K562 (cell line): ENCODE data around the gene MCM9. TPM values are rescaled to one million over a fixed set of nuclear protein-coding genes. Genes with fewer than 3 reads are reported as not detected.

Source experiments
- ATAC-seq: fragments of 200-7000 bp; cut with Tn5 transposase; 3 replicates; pipeline ENCODE4 v1.9.1; 2020; ENCODE audit warnings: moderate library complexity
- BruUV-seq: library from RNA; stranded (reverse); fragments of 400-500 nt; replicated peaks from 2 replicates; lab custom pipeline; 2021; lab: Mats Ljungman, UMichigan
- CTCF ChIA-PET: fragments of 300-600 bp; formaldehyde crosslinking; extraction: SDS; loops from one replicate; lab custom pipeline; 2021; ENCODE audit warnings: low intra/inter-chr PET ratio; lab: Yijun Ruan, JAX
- POLR2A ChIA-PET: fragments of 300-600, 350-650 bp; sonication (Branson Sonifier 250); formaldehyde crosslinking; extraction: SDS; loops from one replicate; lab custom pipeline; 2021; ENCODE audit warnings: antibody characterized with exemption, inconsistent platforms; lab: Yijun Ruan, JAX
- DNase-seq, 4 experiments: peaks; one replicate each; pipeline versions ENCODE4 v3.0.0 to v3.0.0-alpha.2; 2011 to 2018; ENCODE audit warnings: low spot score in 3 of 4, mixed read lengths in 3 of 4; ENCODE audit errors: extremely low read depth in 1 of 4
- FAIRE-seq: peaks from 2 replicates; lab custom pipeline; 2011; peaks lifted over from hg19 to GRCh38; lab: Jason Lieb, UNC
- H2AFZ ChIP-seq: 2 replicates; pipeline ENCODE4 v1.6.0; 2011; ENCODE audit warnings: low read depth, low read length, control low read depth, inconsistent platforms
- H3K27ac ChIP-seq: fragments of 200-600 bp; 3 replicates; pipeline ENCODE4 v1.8.0; 2011; ENCODE audit warnings: low read depth, mild to moderate bottlenecking, control low read depth, inconsistent platforms, low read length, moderate library complexity, mixed read lengths; ENCODE audit errors: extremely low read depth
- H3K27me3 ChIP-seq, 2 experiments: fragments of 300-600 bp in 1 of 2; 2 replicates in 1 of 2; 3 replicates in 1 of 2; pipeline versions ENCODE4 v1.6.0 to v1.8.0; 2011; ENCODE audit warnings: inconsistent platforms in 2 of 2, low read length in 2 of 2, mild to moderate bottlenecking in 1 of 2, mixed read lengths in 1 of 2, moderate library complexity in 1 of 2; ENCODE audit not compliant: control insufficient read depth in 2 of 2, insufficient read depth in 2 of 2
- H3K36me3 ChIP-seq: fragments of 300-600 bp; 3 replicates; pipeline ENCODE4 v1.8.0; 2011; ENCODE audit warnings: mild to moderate bottlenecking, low read length, inconsistent platforms; ENCODE audit not compliant: control insufficient read depth, insufficient read depth
- H3K4me1 ChIP-seq, 2 experiments: fragments of 200-600 bp in 1 of 2; replicated peaks in 1 of 2; 2 replicates in 1 of 2; 3 replicates in 1 of 2; pipeline versions ENCODE4 v1.5.1 to v1.8.0; 2011; ENCODE audit warnings: inconsistent platforms in 2 of 2, low read length in 2 of 2, mild to moderate bottlenecking in 1 of 2, mixed read lengths in 1 of 2, moderate library complexity in 1 of 2; ENCODE audit not compliant: control insufficient read depth in 2 of 2, insufficient read depth in 2 of 2
- H3K4me2 ChIP-seq: 2 replicates; pipeline ENCODE4 v1.6.1; 2011; ENCODE audit warnings: low read length, control low read depth, inconsistent platforms, mixed read lengths; ENCODE audit not compliant: insufficient read depth
- H3K4me3 ChIP-seq: fragments of 200-600 bp; sonication (generic), shearing (Covaris generic); 2 replicates; pipeline ENCODE4 v1.5.1; 2016; ENCODE audit warnings: control low read depth, inconsistent platforms
- H3K79me2 ChIP-seq: fragments of 200-600 bp; 3 replicates; pipeline ENCODE4 v1.8.0; 2011; ENCODE audit warnings: low read length, inconsistent platforms; ENCODE audit not compliant: control insufficient read depth, insufficient read depth
- H3K9ac ChIP-seq, 2 experiments: 2 replicates each; pipeline versions ENCODE4 v1.6.0 to v1.6.1; 2011; ENCODE audit warnings: low read depth in 2 of 2, low read length in 2 of 2, control low read depth in 1 of 2, inconsistent platforms in 1 of 2, mild to moderate bottlenecking in 1 of 2, mixed read lengths in 1 of 2; ENCODE audit not compliant: insufficient read depth in 1 of 2
- H3K9me1 ChIP-seq: one replicate; pipeline ENCODE4 v1.6.0; 2011; ENCODE audit warnings: inconsistent platforms, mild to moderate bottlenecking, low read length, moderate library complexity; ENCODE audit not compliant: control insufficient read depth, insufficient read depth
- H3K9me3 ChIP-seq: replicated peaks from 2 replicates; pipeline ENCODE4 v1.5.1; 2011; ENCODE audit warnings: low read depth, low read length, inconsistent platforms; ENCODE audit not compliant: control insufficient read depth, insufficient read depth
- H4K20me1 ChIP-seq: replicated peaks from 2 replicates; pipeline ENCODE4 v1.6.1; 2011; ENCODE audit warnings: low read length, inconsistent platforms, mixed read lengths; ENCODE audit not compliant: control insufficient read depth, insufficient read depth
- ARID1B ChIP-seq: fragments of 450-650 bp; IDR thresholded peaks from 2 replicates; pipeline ENCODE4 v1.6.1; 2016; ENCODE audit warnings: antibody characterized with exemption, mild to moderate bottlenecking, inconsistent platforms
- ELF1 ChIP-seq: fragments of 200-800 bp; sonication (Bioruptor generic); IDR thresholded peaks from 2 replicates; pipeline ENCODE4 v1.6.1; 2016; ENCODE audit warnings: missing genetic modification characterization, missing compliant biosample characterization
- EP300 ChIP-seq: IDR thresholded peaks from 2 replicates; pipeline ENCODE4 v1.6.1; 2012; ENCODE audit warnings: low read length, improper control_type of control experiment
- L3MBTL2 ChIP-seq: fragments of 450-650 bp; IDR thresholded peaks from 2 replicates; pipeline ENCODE4 v1.6.1; 2016; ENCODE audit warnings: mild to moderate bottlenecking, moderate library complexity
- MAZ ChIP-seq, 2 experiments: fragments of 450-650 bp in 1 of 2; sonication (generic) in 1 of 2; formaldehyde crosslinking; IDR thresholded peaks in 1 of 2; conservative IDR thresholded peaks in 1 of 2; 2 replicates each; pipeline versions ENCODE4 v1.4.0 to v1.5.0; 2020; ENCODE audit warnings: mild to moderate bottlenecking in 1 of 2, missing genetic modification reagents in 1 of 2
- MBD2 ChIP-seq: sonication (generic); IDR thresholded peaks from 2 replicates; pipeline ENCODE4 v1.6.1; 2016; ENCODE audit warnings: low read depth, borderline replicate concordance
- MYC ChIP-seq, 2 experiments: fragments of 250-450 bp in 1 of 2; sonication (Bioruptor Pico) in 1 of 2; IDR thresholded peaks; 2 replicates each; pipeline versions ENCODE4 v1.5.1 to v1.6.1; 2012 to 2021; ENCODE audit warnings: low read depth in 2 of 2, borderline replicate concordance in 1 of 2, improper control_type of control experiment in 1 of 2, low read length in 1 of 2, mild to moderate bottlenecking in 1 of 2, moderate library complexity in 1 of 2
- MYNN ChIP-seq, 2 experiments: sonication (generic); formaldehyde crosslinking in 1 of 2; IDR thresholded peaks; 2 replicates each; pipeline versions ENCODE4 v1.5.0 to v1.6.1; 2016 to 2020; ENCODE audit warnings: antibody characterized with exemption in 1 of 2, missing genetic modification reagents in 1 of 2
- NCOR1 ChIP-seq: fragments of 450-650 bp; IDR thresholded peaks from 2 replicates; pipeline ENCODE4 v1.6.1; 2016; ENCODE audit warnings: mild to moderate bottlenecking, moderate library complexity
- PTTG1 ChIP-seq: fragments of 450-650 bp; IDR thresholded peaks from 2 replicates; pipeline ENCODE4 v1.6.1; 2016; ENCODE audit warnings: low read depth, mild to moderate bottlenecking, missing genetic modification characterization, missing compliant biosample characterization
- RNF2 ChIP-seq: sonication (generic); IDR thresholded peaks from 2 replicates; pipeline ENCODE4 v1.6.1; 2016
- SMAD4 ChIP-seq: fragments of 250-450 bp; sonication (Bioruptor Pico); conservative IDR thresholded peaks from 2 replicates; pipeline ENCODE4 v1.8.0; 2021; ENCODE audit warnings: inconsistent platforms, mild to moderate bottlenecking, moderate library complexity
- SMARCA5 ChIP-seq: fragments of 450-650 bp; IDR thresholded peaks from 2 replicates; pipeline ENCODE4 v1.6.1; 2016
- SOX6 ChIP-seq: fragments of 450-650 bp; IDR thresholded peaks from 2 replicates; pipeline ENCODE4 v1.6.1; 2014; ENCODE audit warnings: mild to moderate bottlenecking
- TAF1 ChIP-seq: IDR thresholded peaks from 2 replicates; pipeline ENCODE4 v1.6.1; 2011; ENCODE audit warnings: mild to moderate bottlenecking, low read length, moderate library complexity; ENCODE audit not compliant: insufficient read depth, control insufficient read depth, severe bottlenecking; ENCODE audit errors: extremely low read depth
- TEAD4 ChIP-seq, 2 experiments: sonication (generic) in 1 of 2; formaldehyde crosslinking in 1 of 2; IDR thresholded peaks; 2 replicates each; pipeline versions ENCODE4 v1.6.1 to v1.8.0; 2012 to 2022; ENCODE audit warnings: borderline replicate concordance in 1 of 2, inconsistent platforms in 1 of 2, low read length in 1 of 2, mild to moderate bottlenecking in 1 of 2, missing genetic modification reagents in 1 of 2
- UBTF ChIP-seq, 2 experiments: IDR thresholded peaks; 2 replicates each; pipeline ENCODE4 v1.6.1; 2012; ENCODE audit warnings: improper control_type of control experiment in 2 of 2, low read depth in 2 of 2, low read length in 2 of 2, borderline replicate concordance in 1 of 2
- XRCC5 ChIP-seq: fragments of 200-400 bp; formaldehyde crosslinking; IDR thresholded peaks from 2 replicates; pipeline ENCODE4 v1.6.1; 2017; ENCODE audit warnings: low read depth, mild to moderate bottlenecking, low read length
- ZKSCAN3 ChIP-seq: fragments of 250-450 bp; sonication (Bioruptor Pico); IDR thresholded peaks from 2 replicates; pipeline ENCODE4 v1.4.0; 2020
- ZNF444 ChIP-seq: fragments of 250-450 bp; sonication (Bioruptor Pico); IDR thresholded peaks from 2 replicates; pipeline ENCODE4 v1.4.0; 2020; ENCODE audit warnings: mild to moderate bottlenecking, moderate library complexity
- WGBS: fragments of 100-300 bp; shearing (Covaris generic); methylation state at CpG from one replicate; pipeline ENCODE4 v1.1.6; 2016; ENCODE audit warnings: low coverage, mixed read lengths; ENCODE audit not compliant: insufficient coverage; ENCODE audit errors: missing lambda C conversion rate; 5-methylcytosine and 5-hydroxymethylcytosine counted together
- in situ Hi-C: fragments of 300-500 bp; cut with MboI; formaldehyde crosslinking; loops from 4 replicates; pipeline ENCODE4 v1.15.0; 2018; ENCODE audit warnings: inconsistent platforms, mixed read lengths
- intact Hi-C: fragments of 100-400 bp; cut with micrococcal nuclease; formaldehyde crosslinking; loops from 2 replicates; pipeline ENCODE4 v1.14.2; 2022
- polyA plus RNA-seq, 8 experiments: library from polyadenylated mRNA; depleted of rRNA in 4 of 8; stranded (reverse) in 5 of 8; unstranded in 3 of 8; fragments of >200 nt; fragmentation: Nextera tagmentation in 2 of 8; fragmentation: Illumina TruSeq in 1 of 8; extraction: Ambion mirVana in 2 of 8; extraction: Trizol in 1 of 8; gene quantifications; 2 replicates each; pipeline versions ENCODE4 v1.2.1 to v1.2.3, GENCODE V29; 2011 to 2014; ENCODE audit warnings: inconsistent platforms in 1 of 8, missing spikeins in 1 of 8
- total RNA-seq, 7 experiments: library from RNA; depleted of rRNA in 6 of 7; stranded (reverse); fragments of >200 nt in 6 of 7; fragmentation: Illumina TruSeq in 2 of 7; extraction: Trizol in 2 of 7; gene quantifications; 2 replicates each; pipeline versions ENCODE4 v1.2.1 to v1.2.3, GENCODE V29; 2011 to 2021; ENCODE audit warnings: low replicate concordance in 1 of 7

MCM9 gene
- total and polyA plus RNA-seq, 9 of the 15 experiments (the other 6 are each of a cell fraction or from before 2014, with no cell fraction given) = 4.8 to 16.7 (median 11.6) TPM

GRCh38 chr6:118893807-118894424, 41.0 kb downstream of the MCM9 start, which contains the start of gene ASF1A:
Gene ASF1A, plus strand, starts transcription at chr6:118894152. Its CDS starts 262 bp downstream, at chr6:118894414.
- CTCF ChIA-PET = interaction anchor here (0.7 kb wide), 1 partner anchor 297 kb away, joined by 3 read pairs; no protein-coding TSS in a partner anchor
- no peaks in the 10 kb centered on the region for H3K9me1 ChIP-seq
- peak within 1 kb of the TSS; percentile 95 to 99 for H3K9ac ChIP-seq
- H3K79me2 ChIP-seq = peaks cover 83% of the 10 kb centered on the region
- H2AFZ ChIP-seq = peak within 1 kb of the TSS; percentile 97
- peak within 1 kb of the TSS; percentile 93 for H3K27ac ChIP-seq
- H3K27me3 ChIP-seq = no peaks in the 10 kb centered on the region
- no peaks in the 10 kb centered on the region for H4K20me1 ChIP-seq
- under 1% methylated on average over 31 of the region's 51 CpGs for WGBS
- POLR2A ChIA-PET = interaction anchor here (0.5 to 4.0 kb wide), 12 partner anchors 10 to 632 kb away, joined by 3 to 24 read pairs (median 3); partner anchors contain the start of gene MCM9
- H3K9me3 ChIP-seq = no peaks in the 10 kb centered on the region
- ATAC-seq = peak; percentile 86
- peak; percentile 90 to 99 (median 91) for DNase-seq
- BruUV-seq = no TSS peak
- H3K4me2 ChIP-seq = peak within 1 kb of the TSS; percentile 93
- H3K4me1 ChIP-seq = peaks cover 20 to 40% of the 10 kb centered on the region in 2 experiments
- in situ Hi-C loops (no loop called here), intact Hi-C loops (loop anchor here (1.0 to 10.0 kb wide), 7 partner anchors 41 to 453 kb away; partner anchors contain the start of genes CEP85L, FAM184A, MAN1A1 and MCM9)
- peak within 1 kb of the TSS; percentile 72 for H3K4me3 ChIP-seq
- FAIRE-seq = peak; percentile 98
- H3K36me3 ChIP-seq = peaks cover 16% of the 10 kb centered on the region; the same call in 2 of the 3 replicates
- TF ChIP-seq MBD2 (0 out of 2 replicates have a peak, but pooled peaks have one; percentile 35), SMAD4 (CRISPR knock-in tag) (peak; percentile 85; the same call in 1 of the 2 replicates), ARID1B (peak; percentile 36; the same call in 1 of the 2 replicates), MYC (IDR thresholded peaks at IDR 0.05; ENCODE audit: low read depth, low read length) (peak; percentile 79), MYC (CRISPR knock-in tag; IDR thresholded peaks at IDR 0.05; ENCODE audit: borderline replicate concordance, low read depth) (peak; percentile 64; the same call in 1 of the 2 replicates), RNF2 (peak; percentile 71; the same call in 1 of the 2 replicates), ZKSCAN3 (CRISPR knock-in tag) (no peak), PTTG1 (tag) (no peak), L3MBTL2 (peak; percentile 24; the same call in 1 of the 2 replicates), TAF1 (peak; percentile 93), ELF1 (tag) (0 out of 2 replicates have a peak, but pooled peaks have one; percentile 34), EP300 (peak; percentile 53), TEAD4 (IDR thresholded peaks at IDR 0.05; ENCODE audit: low read length) (peak; percentile 64), TEAD4 (CRISPR knock-in tag; IDR thresholded peaks at IDR 0.05; ENCODE audit: borderline replicate concordance) (no peak), NCOR1 (peak; percentile 66), MYNN (IDR thresholded peaks at IDR 0.05) (peak; percentile 73; the same call in 1 of the 2 replicates), MYNN (CRISPR knock-in tag; IDR thresholded peaks at IDR 0.05) (no peak), ZNF444 (CRISPR knock-in tag) (no peak), UBTF (IDR thresholded peaks at IDR 0.05; ENCODE audit: borderline replicate concordance in 1 of 2, low read depth in 2 of 2, low read length in 2 of 2) (peak in 1 of 2 experiments; percentile 24; a peak in 2 of 4 replicates), SOX6 (peak; percentile 92), XRCC5 (peak; percentile 90; the same call in 1 of the 2 replicates), MAZ (CRISPR knock-in tag; conservative IDR thresholded peaks at IDR 0.05 in 1 of 2, IDR thresholded peaks at IDR 0.05 in 1 of 2) (peak in 1 of 2 experiments; percentile 83; a peak in 2 of 4 replicates), SMARCA5 (0 out of 2 replicates have a peak, but pooled peaks have one; percentile 52)
